Fibroblast of lung (primary cell): ENCODE data around the gene TTC22. TPM values are rescaled to one million over a fixed set of nuclear protein-coding genes. Genes with fewer than 3 reads are reported as not detected.
A peak's percentile ranks its signal among the peaks of the same experiment; 100 is the strongest.

Experiments
- DNase-seq, 2 donors: peaks; one replicate each; pipeline versions ENCODE4 v3.0.0 to v3.0.0-alpha.2; 2010; ENCODE audit warnings: low read depth in 2 of 2
- H2AFZ ChIP-seq: 2 replicates; pipeline ENCODE4 v1.5.1; 2012; ENCODE audit warnings: low read length, control low read depth, inconsistent platforms
- H3K27ac ChIP-seq: 2 replicates; pipeline ENCODE4 v1.5.1; 2011; ENCODE audit warnings: low read length, control low read depth; ENCODE audit not compliant: insufficient read depth
- H3K27me3 ChIP-seq: 2 replicates; pipeline ENCODE4 v1.5.1; 2011; ENCODE audit warnings: mild to moderate bottlenecking, low read length; ENCODE audit not compliant: control insufficient read depth, insufficient read depth
- H3K36me3 ChIP-seq: 2 replicates; pipeline ENCODE4 v1.5.1; 2011; ENCODE audit warnings: low read length; ENCODE audit not compliant: control insufficient read depth, insufficient read depth
- H3K4me1 ChIP-seq: 2 replicates; pipeline ENCODE4 v1.5.1; 2011; ENCODE audit warnings: low read length; ENCODE audit not compliant: control insufficient read depth, insufficient read depth; ENCODE audit errors: extremely low read depth
- H3K4me2 ChIP-seq: 2 replicates; pipeline ENCODE4 v1.5.1; 2011; ENCODE audit warnings: low read length, control low read depth; ENCODE audit not compliant: insufficient read depth; ENCODE audit errors: extremely low read depth
- H3K4me3 ChIP-seq, 4 experiments: fragments of 200-600 bp in 1 of 4; sonication (generic) in 1 of 4; replicated peaks in 1 of 4; 2 replicates each; pipeline ENCODE4 v1.5.1; 2011 to 2016; ENCODE audit warnings: low read length in 4 of 4, low read depth in 3 of 4, mild to moderate bottlenecking in 3 of 4, control low read depth in 2 of 4, inconsistent platforms in 1 of 4, mixed read lengths in 1 of 4; ENCODE audit not compliant: insufficient read depth in 1 of 4; ENCODE audit errors: control extremely low read depth in 1 of 4
- H3K79me2 ChIP-seq: 2 replicates; pipeline ENCODE4 v1.5.1; 2012; ENCODE audit warnings: mild to moderate bottlenecking, low read length, inconsistent platforms; ENCODE audit not compliant: control insufficient read depth, insufficient read depth
- H3K9ac ChIP-seq: 2 replicates; pipeline ENCODE4 v1.5.1; 2011; ENCODE audit warnings: mild to moderate bottlenecking, low read length, control low read depth; ENCODE audit not compliant: insufficient read depth
- H3K9me3 ChIP-seq: 2 replicates; pipeline ENCODE4 v1.5.1; 2012; ENCODE audit warnings: low read depth, low read length; ENCODE audit not compliant: control insufficient read depth, insufficient read depth
- H4K20me1 ChIP-seq: 2 replicates; pipeline ENCODE4 v1.5.1; 2011; ENCODE audit warnings: low read length; ENCODE audit not compliant: control insufficient read depth, insufficient read depth; ENCODE audit errors: extremely low read depth
- EZH2 ChIP-seq: IDR thresholded peaks from 2 replicates; pipeline ENCODE4 v1.5.1; 2012; ENCODE audit warnings: low read length, control low read depth, mild to moderate bottlenecking; ENCODE audit errors: missing control alignments
- polyA plus RNA-seq, 2 donors: library from polyadenylated mRNA; depleted of rRNA in 1 of 2; stranded (reverse) in 1 of 2; unstranded in 1 of 2; fragments of >200 nt; gene quantifications; 2 replicates each; pipeline ENCODE4 v1.2.1, GENCODE V29; 2011 to 2012; ENCODE audit warnings: missing spikeins in 1 of 2
- total RNA-seq: library from RNA; depleted of rRNA; stranded (reverse); fragments of >200 nt; gene quantifications from 2 replicates; pipeline ENCODE4 v1.2.1, GENCODE V29; 2014
- TF ChIP-seq, protein P1 (sequence below), 2 donors: IDR thresholded peaks in 1 of 2; conservative IDR thresholded peaks in 1 of 2; 1 replicate in 1 of 2; 2 replicates in 1 of 2; pipeline ENCODE4 v1.5.1; 2011 to 2012; ENCODE audit warnings: low read length in 2 of 2, control low read depth in 1 of 2, inconsistent platforms in 1 of 2, low read depth in 1 of 2, mild to moderate bottlenecking in 1 of 2

TTC22 gene
- total and polyA plus RNA-seq, 2 donors (not counting 1 experiment from before 2014, with no cell fraction given), result not detected

DNA sequence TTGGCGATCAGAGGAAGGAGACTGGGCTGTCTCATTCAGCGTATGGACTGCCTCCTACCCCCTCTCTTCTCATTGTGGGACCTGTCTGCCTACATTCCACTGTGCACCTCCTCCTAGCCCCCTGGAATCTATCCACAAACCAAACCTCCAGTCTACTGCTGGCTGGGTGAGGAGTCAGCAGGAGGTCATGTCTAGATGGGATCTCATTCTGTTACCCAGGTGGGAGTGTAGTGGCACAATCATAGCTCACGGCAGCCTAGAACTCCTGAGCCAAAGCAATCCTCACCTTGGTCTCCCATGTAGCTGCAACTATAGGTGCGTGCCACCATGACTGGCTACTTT lies 18.0 kb upstream of the TTC22 start:
- Histone ChIP-seq H3K9ac (no peak overlapping the region), H3K4me2 (no peak overlapping the region), H3K36me3 (no peaks in the 10 kb centered on the region), H4K20me1 (no peaks in the 10 kb centered on the region), H3K27ac (no peak overlapping the region), H3K4me1 (no peaks in the 10 kb centered on the region), H3K79me2 (no peaks in the 10 kb centered on the region), H3K9me3 (no peaks in the 10 kb centered on the region), H2AFZ (no peak overlapping the region), H3K27me3 (no peaks in the 10 kb centered on the region), H3K4me3 (no peak overlapping the region)
- TF ChIP-seq, protein P1, sequence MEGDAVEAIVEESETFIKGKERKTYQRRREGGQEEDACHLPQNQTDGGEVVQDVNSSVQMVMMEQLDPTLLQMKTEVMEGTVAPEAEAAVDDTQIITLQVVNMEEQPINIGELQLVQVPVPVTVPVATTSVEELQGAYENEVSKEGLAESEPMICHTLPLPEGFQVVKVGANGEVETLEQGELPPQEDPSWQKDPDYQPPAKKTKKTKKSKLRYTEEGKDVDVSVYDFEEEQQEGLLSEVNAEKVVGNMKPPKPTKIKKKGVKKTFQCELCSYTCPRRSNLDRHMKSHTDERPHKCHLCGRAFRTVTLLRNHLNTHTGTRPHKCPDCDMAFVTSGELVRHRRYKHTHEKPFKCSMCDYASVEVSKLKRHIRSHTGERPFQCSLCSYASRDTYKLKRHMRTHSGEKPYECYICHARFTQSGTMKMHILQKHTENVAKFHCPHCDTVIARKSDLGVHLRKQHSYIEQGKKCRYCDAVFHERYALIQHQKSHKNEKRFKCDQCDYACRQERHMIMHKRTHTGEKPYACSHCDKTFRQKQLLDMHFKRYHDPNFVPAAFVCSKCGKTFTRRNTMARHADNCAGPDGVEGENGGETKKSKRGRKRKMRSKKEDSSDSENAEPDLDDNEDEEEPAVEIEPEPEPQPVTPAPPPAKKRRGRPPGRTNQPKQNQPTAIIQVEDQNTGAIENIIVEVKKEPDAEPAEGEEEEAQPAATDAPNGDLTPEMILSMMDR (conservative IDR thresholded peaks at IDR 0.05 in 1 of 2, IDR thresholded peaks at IDR 0.05 in 1 of 2; ENCODE audit: low read depth in 1 of 2, low read length in 2 of 2), result no peak
- TF ChIP-seq EZH2, result no peak
- DNase-seq, result no peak

DNA sequence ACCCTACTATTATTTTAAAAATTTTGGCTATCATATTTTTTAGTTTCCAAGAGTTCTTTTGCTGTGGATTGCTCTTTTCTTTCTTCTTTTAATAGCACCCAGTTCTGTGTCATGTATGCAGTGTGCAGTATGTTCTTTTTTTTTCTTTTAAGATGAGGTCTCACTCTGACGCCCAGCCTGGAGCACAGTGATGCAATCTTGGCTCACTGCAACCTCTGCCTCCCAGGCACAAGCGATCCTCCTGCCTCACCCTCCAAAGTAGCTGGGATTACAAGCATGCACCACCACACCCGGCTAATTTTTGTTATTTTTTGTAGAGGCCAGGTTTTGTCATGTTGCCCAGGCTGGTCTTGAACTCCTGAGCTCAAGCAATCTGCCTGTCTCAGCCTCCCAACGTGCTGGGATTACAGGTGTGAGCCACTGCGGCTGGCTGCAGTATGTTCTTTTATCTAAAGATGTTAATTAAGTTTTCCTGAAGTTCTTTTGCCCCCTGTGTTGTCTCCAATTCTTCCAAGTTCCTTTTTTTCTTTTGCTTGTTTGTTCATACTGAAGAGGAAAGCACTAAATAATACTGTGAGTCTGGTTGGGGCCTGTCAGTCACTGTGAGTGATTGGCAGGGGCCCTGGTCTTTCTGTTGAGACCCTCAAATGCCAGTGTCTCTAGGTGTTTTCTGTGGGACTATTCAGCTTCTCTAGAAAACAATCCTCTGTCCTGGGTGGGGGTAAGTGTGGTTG lies 17.5 kb upstream of the TTC22 start:
- Histone ChIP-seq H3K27ac (no peak overlapping the region), H3K4me2 (no peak overlapping the region), H3K9ac (no peak overlapping the region), H4K20me1 (no peaks in the 10 kb centered on the region), H3K36me3 (no peaks in the 10 kb centered on the region), H3K9me3 (no peaks in the 10 kb centered on the region), H3K4me1 (no peaks in the 10 kb centered on the region), H3K79me2 (no peaks in the 10 kb centered on the region), H3K4me3 (no peak overlapping the region), H3K27me3 (no peaks in the 10 kb centered on the region), H2AFZ (no peak overlapping the region)
- DNase-seq, result peak in 1 of 2 donors; percentile 30
- no peak for TF ChIP-seq EZH2
- TF ChIP-seq, protein P1 (conservative IDR thresholded peaks at IDR 0.05 in 1 of 2, IDR thresholded peaks at IDR 0.05 in 1 of 2; ENCODE audit: low read depth in 1 of 2, low read length in 2 of 2), result no peak

DNA sequence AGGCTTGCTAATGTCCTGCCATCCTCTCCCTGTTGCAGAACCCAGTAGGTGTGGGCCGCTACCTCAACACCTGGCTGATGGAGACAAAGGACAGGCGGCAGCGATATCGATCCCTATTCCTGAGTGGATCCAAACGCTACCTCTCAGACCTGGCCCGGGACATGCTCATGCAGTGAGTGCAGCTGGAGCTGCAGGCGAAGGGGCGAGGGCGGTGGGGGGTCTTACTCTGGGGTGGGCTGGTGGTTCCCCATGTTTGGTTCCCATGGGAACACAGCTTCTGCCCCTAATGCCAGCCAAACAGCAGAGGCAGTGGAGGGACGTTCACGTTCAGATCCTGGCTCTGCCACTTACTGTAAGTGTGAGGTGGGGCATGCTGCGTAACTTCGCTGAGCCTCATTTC lies 15.8 kb upstream of the TTC22 start:
- no peaks in the 10 kb centered on the region for H4K20me1 ChIP-seq
- peaks cover 4% of the 10 kb centered on the region for H3K27me3 ChIP-seq
- no peak overlapping the region for H3K27ac ChIP-seq
- H3K4me2 ChIP-seq, result no peak overlapping the region
- no peaks in the 10 kb centered on the region for H3K36me3 ChIP-seq
- no peaks in the 10 kb centered on the region for H3K4me1 ChIP-seq
- no peaks in the 10 kb centered on the region for H3K9me3 ChIP-seq
- no peaks in the 10 kb centered on the region for H3K79me2 ChIP-seq
- TF ChIP-seq EZH2, result no peak
- TF ChIP-seq, protein P1 (conservative IDR thresholded peaks at IDR 0.05 in 1 of 2, IDR thresholded peaks at IDR 0.05 in 1 of 2; ENCODE audit: low read depth in 1 of 2, low read length in 2 of 2), result no peak
- no peak for DNase-seq
- no peak overlapping the region for H3K4me3 ChIP-seq
- no peak overlapping the region for H2AFZ ChIP-seq
- H3K9ac ChIP-seq, result no peak overlapping the region
